ENCODE results near the gene PANX2.
"Not testable (repeated sequence)": the region's sequence is repeated elsewhere in the genome, so short reads cannot be mapped to it uniquely, and the experiment has no call there.

Gene PANX2

GRCh38 chr22:50170453-50171318, at the start of gene PANX2:
PANX2 (plus strand) TSS chr22:50170731; CDS start chr22:50170731, 0 bp downstream.
- DNase-seq, result no peak

GRCh38 chr22:50121202-50121740, 49.3 kb upstream of the PANX2 start:
- DNase-seq, result no peak

- DNase-seq, result no peak
Observed at GRCh38 chr22:50123119-50123518, 47.4 kb upstream of the PANX2 start.

GRCh38 chr22:50125029-50125428, 45.5 kb upstream of the PANX2 start:
- no peak for DNase-seq

- DNase-seq, result no peak
Observed at GRCh38 chr22:50129121-50129736, 41.3 kb upstream of the PANX2 start.

- DNase-seq, result no peak
Observed at GRCh38 chr22:50131894-50132293, 38.6 kb upstream of the PANX2 start.

- no peak for DNase-seq
Observed at GRCh38 chr22:50134481-50134880, 36.0 kb upstream of the PANX2 start.

- no peak for DNase-seq
Observed at GRCh38 chr22:50136581-50137015, 33.9 kb upstream of the PANX2 start.

GRCh38 chr22:50137277-50137676, 33.3 kb upstream of the PANX2 start:
- not testable (repeated sequence) for DNase-seq

GRCh38 chr22:50138041-50138440, 32.5 kb upstream of the PANX2 start:
- no peak for DNase-seq

- no peak for DNase-seq
Observed at GRCh38 chr22:50138988-50139387, 31.5 kb upstream of the PANX2 start.

- DNase-seq, result no peak
Observed at GRCh38 chr22:50139843-50140415, 30.6 kb upstream of the PANX2 start.

GRCh38 chr22:50140615-50141014, 29.9 kb upstream of the PANX2 start:
- no peak for DNase-seq

GRCh38 chr22:50141462-50141861, 29.1 kb upstream of the PANX2 start:
- no peak for DNase-seq

- DNase-seq, result no peak
Observed at GRCh38 chr22:50141891-50142363, 28.6 kb upstream of the PANX2 start.

- DNase-seq, result no peak
Observed at GRCh38 chr22:50143096-50143495, 27.4 kb upstream of the PANX2 start.

GRCh38 chr22:50144005-50144614, 26.4 kb upstream of the PANX2 start:
- DNase-seq, result no peak

- DNase-seq, result no peak
Observed at GRCh38 chr22:50145721-50146438, 24.7 kb upstream of the PANX2 start.

- peak; percentile 24 for DNase-seq
Observed at GRCh38 chr22:50146439-50147238, 23.9 kb upstream of the PANX2 start.

GRCh38 chr22:50147258-50148165, 23.0 kb upstream of the PANX2 start:
- DNase-seq, result not testable (repeated sequence)

GRCh38 chr22:50148166-50148500, 22.4 kb upstream of the PANX2 start:
- no peak for DNase-seq
